Epidermal melanocyte (primary cell): ENCODE data around the gene KIF26B.

Experiments used
- DNase-seq: peaks from one replicate; pipeline ENCODE4 v3.0.0; 2011; ENCODE audit warnings: low spot score; ENCODE audit not compliant: insufficient read length

KIF26B gene

DNA sequence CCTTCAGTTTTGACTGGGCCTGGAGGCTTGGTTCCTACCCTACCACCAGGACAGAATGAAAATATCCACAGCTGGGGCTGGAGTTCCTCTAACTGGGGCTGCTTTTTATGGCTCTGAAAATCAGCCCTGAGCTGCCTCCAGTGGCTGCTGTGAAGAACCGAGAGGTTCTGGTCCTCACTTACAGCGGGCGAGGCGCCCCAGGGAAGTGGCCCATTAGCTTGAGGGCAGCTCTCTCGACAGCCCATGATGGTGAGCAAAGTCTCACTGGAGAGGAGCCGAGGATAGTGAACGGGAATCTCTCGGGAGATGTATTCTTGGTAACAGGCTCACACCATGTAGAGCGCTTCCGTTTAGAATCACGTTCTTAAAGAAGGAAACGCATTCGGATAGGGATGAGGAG is 459.7 kb downstream of the KIF26B start:
- DNase-seq = no peak

DNA sequence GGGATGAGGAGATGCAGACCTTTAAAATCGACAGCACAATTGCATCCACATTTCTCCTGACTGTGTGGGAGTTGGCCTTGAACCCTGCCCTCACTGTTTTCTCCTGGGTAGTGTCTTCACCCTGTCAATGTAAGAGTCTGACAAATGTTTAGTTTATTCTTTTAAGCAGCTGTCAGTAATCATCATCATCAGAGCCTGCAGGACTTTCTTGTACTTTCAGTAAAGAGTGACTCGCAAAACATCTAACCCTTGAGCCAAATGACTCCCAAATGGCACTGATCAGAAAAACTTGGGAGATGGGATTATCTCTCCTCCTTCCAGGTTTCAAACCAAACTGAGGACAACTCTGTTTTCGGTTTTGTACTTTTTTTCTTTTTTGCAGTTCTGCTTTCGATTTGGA is 460.2 kb downstream of the KIF26B start:
- DNase-seq = no peak

DNA sequence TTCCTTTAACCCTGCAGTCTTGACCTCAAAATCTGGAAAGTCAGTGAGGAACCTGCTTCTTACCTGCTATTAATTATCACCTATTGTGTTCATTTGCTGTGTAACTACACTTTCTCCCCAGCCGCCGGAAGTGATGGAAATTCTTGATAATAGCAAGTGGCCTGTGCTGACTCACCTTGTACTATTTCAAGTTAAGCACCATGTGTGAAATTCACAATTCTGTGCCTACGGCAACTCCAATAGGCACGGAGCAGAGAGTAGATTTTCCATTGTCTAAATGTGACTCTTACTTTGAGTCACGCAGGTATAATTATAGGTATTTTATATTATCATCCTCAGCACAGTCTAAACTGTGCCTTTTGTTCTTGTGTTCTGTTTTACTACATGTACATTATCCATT is 466.8 kb downstream of the KIF26B start:
- DNase-seq = no peak

DNA sequence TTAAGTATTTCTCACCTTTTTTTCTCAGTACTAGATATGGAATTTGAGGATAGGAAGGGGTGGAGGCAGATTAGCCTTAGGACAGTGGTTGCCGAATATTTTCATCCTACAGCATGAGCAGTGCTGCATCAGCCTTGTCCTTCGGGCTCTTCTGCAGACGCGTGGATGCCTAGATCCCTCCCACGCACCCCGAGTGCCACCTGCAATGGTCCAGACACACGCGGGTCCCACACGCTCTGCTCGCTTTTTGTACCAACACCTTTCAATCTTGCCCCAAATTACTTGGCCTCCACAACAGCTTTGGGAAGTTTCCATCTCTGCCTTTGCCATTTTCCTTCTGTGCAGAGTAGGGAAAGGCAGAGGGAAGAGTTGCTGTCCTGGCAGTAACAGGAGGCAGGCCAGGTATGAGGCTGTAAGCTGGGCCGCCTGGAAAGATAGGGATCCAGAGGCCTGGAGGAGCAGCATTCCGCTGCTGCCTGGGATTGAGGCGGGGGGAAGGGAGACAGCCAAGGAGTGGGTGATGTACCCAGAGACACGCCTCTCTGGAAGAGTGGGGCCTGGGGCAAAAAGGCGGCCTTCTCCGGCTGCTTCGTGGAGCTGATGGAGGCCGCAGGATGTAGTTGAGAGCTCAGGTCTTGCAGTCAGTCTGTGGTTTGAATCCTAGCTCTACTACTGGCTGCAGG is 467.7 kb downstream of the KIF26B start:
- DNase-seq = no peak

DNA sequence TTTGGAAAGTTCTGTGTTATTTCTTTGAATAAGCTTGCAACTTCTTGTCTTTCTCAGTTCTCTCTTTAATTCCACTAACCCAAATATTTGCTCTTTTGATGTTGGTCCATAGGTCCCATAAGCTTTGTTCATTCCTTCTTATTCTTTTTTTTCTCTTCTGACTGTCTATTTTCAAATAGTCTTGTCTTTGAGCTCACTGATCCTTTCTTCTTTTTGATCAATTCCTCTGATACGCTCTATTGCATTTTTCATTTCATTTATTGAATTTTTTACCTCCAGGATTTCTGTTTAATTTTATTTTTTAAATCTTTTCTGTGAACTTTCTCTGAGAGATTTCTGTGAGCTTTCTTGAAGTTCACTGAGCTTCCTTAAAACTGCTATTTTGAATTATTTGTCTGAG is 486.6 kb downstream of the KIF26B start:
- DNase-seq = no peak

DNA sequence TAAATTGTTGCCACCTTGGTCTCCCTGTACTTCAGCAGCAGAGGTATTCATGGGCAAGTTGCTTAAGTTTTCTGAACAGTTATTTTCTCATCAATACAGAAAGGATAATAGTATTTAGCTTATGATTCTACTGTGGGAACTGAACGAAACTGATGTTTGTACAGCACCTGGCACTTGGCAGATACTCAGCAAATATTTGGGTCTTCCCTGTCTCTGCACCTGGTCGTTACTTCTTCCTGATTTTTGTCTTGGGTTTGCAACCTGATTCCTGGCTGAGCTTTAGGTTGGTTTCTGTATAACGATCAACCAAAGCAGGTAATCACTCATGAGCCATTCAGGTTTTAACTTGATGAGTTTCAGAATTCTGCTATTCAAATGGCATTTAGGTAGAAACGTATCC is 490.6 kb downstream of the KIF26B start:
- no peak for DNase-seq

DNA sequence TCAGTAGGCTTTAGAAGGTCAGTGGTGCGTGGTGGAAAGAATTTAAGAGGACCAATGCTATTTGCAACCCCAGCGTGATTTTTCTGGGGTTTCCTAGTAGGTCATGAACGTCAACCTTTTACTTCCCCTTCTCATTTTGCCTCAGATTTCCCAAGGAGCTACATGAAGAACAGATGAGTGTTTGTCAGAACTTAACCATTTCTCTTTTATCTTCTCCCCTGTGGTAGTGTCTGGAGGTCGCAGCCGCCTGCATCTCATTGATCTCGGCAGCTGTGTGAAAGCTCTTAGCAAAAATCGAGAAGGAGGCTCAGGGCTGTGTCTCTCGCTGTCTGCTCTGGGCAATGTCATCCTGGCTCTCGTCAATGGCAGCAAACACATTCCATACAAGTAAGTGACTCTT is 491.1 kb downstream of the KIF26B start:
- no peak for DNase-seq

DNA sequence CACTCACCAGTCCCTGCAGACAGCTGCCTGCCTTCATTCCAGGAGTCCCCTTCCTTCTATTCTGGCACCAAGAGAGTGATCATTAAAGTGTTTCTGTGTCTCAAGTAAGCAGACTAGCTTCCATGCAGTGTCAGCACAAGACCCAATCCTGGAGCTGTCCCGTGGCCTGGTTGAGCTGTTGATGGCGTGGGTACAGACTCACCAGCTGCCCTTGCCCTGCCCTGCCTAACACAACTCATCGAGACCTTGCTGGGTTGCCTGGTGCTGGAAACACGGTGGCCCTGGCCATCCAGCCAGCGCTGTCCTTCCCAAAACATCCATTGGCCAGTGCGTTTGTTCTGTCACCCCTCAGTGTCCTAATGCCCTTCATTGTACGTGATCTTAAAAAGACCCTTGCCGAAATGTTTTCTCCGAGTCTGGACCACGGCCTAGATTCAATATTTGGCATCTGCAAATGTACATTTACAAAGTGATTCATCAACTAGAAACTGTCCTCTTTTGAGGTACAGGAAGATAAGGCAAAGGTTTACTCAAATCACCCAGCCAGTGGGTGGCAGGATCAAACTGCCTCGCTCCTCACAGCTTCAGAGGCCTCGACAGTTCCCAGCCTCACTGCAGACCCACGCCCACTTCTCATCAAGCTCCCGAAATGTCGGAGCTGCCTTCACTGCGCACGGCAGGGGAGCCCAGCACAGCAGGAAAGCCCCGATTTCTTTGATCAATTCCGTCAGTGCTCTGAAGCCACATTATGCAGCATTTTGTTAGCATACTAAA is 494.2 kb downstream of the KIF26B start:
- DNase-seq = no peak

DNA sequence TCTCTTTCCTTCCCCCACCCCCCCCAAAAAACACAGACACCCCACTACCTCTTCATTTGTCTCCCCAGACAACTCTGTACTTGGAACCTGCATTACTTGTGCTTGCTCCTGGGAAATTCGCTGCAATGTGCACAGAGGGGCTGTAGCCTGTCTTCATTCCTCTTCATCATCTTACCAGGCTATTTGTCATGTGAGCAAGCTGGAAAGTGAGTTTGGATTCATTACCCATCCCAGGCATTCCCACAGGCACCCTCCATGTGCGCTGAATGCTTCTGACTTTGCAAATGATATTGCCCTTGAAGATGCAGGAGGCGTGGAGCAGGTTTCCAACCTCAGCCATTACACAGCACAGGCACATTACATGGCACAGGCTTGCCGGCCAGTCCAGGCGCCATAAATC is 494.9 kb downstream of the KIF26B start:
- DNase-seq = no peak

DNA sequence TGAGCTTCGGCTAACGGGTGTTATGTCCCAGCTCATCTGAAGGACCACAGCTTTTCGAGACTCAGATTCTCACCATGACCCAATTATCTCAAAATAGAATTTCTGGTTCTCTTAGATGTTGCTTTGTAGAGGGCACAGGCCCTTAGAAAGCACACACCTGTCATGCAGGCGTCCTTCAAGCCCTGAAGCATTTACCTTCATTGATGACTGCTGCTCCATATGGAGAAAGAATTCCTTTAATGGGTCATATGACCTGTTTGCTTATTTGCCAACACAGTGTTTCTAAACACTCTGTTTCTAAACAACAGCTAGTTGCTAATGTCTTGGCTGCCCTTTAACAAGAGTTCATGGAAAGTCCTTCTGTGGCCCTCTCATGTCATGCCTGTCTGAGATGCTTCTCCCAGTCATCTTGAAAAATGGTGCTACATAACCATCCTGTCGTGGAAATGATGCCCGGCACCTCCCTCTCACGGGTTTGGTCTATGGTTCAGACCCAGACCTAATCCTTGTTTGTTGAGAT is 495.7 kb downstream of the KIF26B start:
- no peak for DNase-seq

DNA sequence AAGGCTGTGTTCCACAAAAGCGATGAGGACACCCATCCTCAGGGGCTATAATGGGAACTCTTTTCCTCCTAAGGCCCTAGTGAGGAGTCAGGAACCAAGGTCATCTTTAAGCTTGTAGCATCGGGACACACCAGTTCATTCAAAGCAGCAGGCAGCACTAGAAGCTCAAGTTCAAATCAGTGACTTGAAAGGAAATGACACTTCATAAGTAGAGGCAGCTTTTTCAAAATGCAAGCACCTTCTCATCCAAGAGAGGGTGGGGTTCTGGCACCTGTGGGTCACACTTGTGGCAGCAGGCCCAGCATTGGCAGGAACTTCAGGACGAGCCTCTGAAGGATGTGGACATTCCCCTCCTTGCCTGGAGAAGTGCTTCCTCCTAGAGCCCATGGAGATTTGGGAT is 496.3 kb downstream of the KIF26B start:
- DNase-seq = no peak

DNA sequence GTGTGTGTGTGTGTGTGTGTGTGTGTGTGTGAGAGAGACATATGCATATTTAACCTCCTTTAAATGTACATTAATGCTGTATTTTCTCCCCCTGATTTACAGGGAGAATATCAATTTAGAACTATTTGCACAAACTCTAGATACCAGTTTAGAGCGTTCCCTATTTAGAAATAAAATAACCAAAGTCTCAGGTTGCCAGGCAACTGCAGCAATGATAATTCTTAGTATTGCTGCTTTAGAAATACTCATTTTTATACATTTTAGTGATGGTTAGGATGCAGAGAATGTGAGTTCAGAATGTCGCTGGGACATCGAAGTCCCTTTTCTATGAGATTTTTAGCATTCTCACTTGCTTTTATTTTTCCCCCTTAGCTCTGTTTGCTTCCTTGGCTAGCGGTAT is 497.3 kb downstream of the KIF26B start:
- no peak for DNase-seq

DNA sequence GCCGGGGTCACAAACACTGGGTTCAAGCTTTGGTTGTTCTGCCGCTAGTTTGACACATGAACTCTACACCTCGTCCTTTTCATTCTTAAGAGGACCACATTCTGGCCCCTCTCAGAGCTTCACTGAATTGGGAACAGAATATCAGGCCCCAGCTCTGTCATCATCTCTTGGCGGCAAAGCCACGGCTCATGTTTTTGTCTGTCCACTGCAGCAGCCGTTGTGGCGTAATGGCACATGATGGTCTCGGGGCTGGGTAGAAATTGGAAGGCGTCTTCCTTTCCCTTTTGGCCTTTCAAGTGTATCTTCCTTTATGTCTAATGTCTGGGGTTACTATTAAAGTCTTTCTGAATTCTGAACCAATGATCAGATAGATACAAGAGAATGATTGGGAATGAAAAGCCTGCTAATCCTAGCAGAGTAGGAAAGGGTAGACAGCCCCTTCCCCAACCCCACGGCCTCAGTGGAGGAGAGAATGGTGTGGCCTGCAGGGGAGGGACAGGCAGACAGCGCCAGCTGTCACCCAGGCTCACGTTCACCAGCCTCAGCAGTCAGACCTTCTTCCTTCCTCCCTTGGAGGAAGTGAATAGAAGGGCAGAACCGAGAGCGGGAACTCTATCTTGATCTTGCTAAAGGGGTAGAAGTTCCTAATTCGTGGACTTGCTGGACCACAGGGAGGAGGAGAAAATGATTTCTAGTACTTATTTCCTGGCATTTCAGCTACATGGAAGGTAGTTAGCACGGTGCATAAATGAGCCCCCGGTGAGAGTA is 498.1 kb downstream of the KIF26B start:
- no peak for DNase-seq

DNA sequence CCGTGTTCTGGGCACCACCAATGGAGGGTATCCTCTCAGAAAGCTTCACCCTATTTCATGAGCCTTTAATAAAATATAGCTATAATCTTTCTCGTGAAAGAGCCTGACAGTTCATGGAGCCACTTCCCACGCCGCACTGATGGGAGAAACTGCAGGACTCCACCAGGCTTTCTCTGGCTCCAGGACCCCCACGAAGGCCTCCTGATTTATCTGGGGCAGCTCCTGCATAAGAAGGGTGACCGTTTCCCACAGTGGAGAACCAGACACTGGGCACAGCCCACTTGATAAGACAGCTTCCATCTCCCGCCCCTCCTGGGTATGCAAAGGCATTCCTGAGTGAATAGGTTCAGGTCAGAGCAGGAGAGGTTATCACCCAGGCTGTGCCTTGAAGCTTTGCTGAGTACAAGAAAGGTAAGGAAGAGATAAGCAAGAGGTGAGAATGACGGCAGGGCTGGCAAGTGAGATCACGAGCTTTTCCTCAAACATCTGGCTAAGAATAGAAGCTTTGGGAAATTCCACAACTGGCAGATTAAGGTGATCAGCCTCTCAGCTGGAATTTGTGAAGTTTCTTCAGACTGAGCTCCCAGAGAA is 499.8 kb downstream of the KIF26B start:
- no peak for DNase-seq

DNA sequence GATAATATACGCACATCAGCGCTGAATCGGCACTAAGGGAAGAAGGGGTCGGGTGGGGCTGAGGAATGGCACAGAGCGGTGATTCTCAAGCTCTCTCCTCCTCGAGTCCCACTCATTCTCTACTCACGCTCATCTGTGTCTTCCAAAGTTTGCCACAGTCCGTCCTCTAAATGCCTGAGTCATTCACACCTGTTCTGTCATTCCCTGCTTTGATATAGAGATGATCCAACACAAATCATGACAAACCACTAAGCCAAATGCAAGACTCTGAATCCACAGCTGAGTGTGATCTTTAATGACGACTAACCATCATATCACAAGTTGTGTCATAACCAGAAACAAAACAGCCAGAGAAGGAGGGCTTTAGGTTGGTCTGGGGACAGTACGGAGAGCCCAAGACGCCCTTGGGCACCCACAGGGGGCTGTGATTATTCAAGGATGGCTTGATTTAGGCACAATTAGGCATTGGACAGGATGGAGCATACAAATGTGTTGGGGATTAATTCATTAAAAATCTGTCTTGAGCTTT is 501.5 kb downstream of the KIF26B start:
- DNase-seq = no peak

DNA sequence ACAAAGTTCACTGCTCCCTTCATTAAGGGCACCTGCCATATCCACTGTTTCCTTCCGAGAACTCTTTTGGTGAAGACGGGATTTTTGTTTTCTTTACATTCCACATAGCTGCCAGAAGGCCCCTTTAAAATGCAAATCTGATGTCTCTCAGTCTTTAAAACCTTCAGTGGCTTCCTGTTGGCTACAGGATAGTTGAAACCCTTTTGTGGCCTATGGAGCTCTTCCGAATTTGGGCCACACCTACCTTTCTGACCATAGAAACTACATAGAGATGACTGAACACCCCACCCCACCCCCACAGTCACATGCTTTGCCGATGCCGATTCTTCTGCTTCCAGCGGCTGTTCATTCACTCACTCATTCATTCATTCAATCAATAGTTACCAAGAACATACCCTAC is 502.6 kb downstream of the KIF26B start:
- DNase-seq = no peak

DNA sequence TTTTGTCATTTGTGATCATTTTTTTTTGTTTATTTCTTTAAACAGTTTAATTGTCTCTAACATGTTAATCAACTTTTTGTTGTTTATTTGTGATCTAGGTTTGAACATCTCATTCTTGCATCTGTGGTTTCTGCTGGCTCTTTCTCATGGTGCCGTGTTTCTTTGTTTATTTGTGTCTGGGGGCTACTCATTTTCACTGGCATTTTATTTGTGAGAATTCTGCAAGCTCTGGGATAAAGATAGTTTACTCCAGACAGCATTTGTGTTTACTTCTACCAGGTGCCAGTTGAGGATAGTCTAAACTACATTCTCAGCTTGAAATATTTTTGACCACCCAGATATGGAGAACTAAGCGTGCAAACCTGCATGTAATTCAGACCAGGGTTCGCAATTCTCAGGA is 508.6 kb downstream of the KIF26B start:
- no peak for DNase-seq

DNA sequence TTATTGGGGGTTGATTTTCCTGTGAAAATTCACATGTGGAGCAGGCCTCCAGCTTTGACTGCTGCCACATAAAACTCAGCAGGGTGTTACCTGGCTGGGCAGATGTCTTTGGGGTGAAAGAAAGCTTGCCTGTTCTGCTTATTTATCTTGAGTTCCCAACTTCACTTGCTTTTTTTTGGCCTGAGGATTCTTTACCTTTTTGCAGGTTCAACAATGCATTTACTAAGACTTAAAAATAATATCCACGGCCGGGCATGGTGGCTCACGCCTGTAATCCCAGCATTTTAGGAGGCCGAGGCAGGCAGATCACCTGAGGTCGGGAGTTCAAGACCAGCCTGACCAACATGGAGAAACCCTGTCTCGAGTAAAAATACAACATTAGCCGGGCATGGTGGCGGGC is 509.1 kb downstream of the KIF26B start:
- no peak for DNase-seq

DNA sequence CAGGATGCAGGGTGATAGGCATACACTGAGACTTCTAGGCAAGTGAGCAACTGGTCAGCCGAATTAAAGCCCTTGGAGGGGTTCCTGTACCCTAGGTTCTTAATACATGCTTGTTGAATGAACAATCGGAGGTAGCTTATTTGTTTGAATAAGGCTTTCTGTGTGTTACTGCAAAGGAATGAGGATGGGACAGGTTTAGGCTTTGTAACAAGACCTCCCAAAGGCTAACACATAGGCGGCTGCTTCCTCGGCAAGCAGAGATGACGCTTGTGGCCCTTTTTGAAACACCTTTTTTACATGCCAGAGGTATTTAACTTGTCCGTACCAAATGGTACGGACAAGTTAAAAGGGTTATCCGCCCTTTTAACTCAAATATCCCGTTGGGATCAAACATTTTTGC is 511.6 kb downstream of the KIF26B start:
- DNase-seq = no peak

DNA sequence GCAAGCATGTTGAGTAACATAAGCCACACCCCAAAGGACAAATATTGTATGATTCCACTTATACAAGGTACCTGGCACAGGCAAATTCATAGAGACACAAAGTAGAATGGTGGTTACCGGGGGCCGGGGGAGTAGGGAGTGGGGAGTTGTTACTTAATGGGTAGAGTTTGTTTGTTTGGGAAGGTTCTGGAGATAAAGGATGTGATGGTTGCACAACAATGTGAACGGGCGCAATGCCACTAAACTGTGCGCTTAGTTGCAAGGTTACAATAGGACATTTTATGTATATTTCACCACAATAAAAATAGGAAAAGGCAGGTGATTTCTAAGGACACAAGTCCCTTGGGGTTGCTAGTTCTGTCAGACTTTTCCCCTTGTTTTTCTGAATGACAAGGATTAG is 516.6 kb downstream of the KIF26B start:
- DNase-seq = no peak

DNA sequence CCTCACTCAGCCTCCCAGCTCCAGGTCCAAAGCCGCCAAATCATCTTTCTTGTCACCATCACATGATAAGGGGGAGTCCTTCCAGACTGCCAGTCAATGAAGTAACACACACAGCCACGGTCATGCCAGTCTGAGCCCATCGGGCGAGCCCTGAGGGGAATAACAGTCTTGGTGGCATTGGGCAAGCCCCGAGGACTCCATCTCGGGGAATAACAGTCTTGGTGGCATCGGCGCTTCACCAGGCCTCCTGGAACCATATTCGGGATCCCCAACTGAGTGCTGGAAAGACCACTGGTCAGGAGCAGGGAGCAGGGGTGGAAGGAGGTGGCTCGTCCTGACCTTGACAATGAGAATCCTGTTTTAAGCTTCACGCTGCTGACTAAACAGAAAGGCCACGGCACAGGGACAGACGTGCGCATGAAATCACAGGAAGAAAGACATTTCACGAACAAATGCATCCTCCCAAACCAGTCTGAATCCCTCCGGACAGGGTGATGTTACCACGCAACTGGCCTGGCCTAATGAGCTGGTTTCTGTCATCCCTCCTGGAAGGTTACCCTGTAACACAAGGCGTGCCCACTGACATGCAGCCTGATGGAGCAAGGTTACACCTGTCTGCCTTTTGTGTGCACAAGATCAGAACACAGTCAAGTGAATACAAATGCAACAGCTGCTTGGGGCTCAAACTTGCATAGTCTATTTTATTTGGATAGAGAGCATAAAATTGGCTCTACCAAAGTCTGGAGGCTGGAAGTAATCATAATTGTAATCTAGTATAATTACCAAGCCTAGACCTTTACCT is 517.4 kb downstream of the KIF26B start:
- no peak for DNase-seq
